Neural cell (in vitro differentiated cells): ENCODE measurements around the gene TBC1D5. TPM values are rescaled to one million over a fixed set of nuclear protein-coding genes. Genes with fewer than 3 reads are reported as not detected.

Source experiments
- H2AFZ ChIP-seq: fragments of 200-600, 300-800 bp; sonication (generic), shearing (Covaris generic); 2 replicates; pipeline ENCODE4 v1.6.0; 2014; ENCODE audit warnings: low read depth, mild to moderate bottlenecking, antibody characterized with exemption, low read length, moderate library complexity
- H3F3A ChIP-seq: fragments of 200-600 bp; shearing (Covaris generic); 2 replicates; pipeline ENCODE4 v1.6.1; 2016; ENCODE audit warnings: mild to moderate bottlenecking, moderate library complexity, mixed read lengths, antibody characterized with exemption, low read length; ENCODE audit not compliant: insufficient read depth, poor library complexity, severe bottlenecking
- H3K27ac ChIP-seq: fragments of 200-600, 300-800 bp; sonication (generic), shearing (Covaris generic); 2 replicates; pipeline ENCODE4 v1.5.1; 2014; ENCODE audit warnings: mild to moderate bottlenecking, low read length, moderate library complexity
- H3K27me3 ChIP-seq: fragments of 300-800, 200-600 bp; sonication (generic), shearing (Covaris generic); 2 replicates; pipeline ENCODE4 v1.6.0; 2014; ENCODE audit warnings: mild to moderate bottlenecking, low read depth, low read length, moderate library complexity; ENCODE audit not compliant: insufficient read depth
- H3K36me3 ChIP-seq: fragments of 300-800, 200-600 bp; sonication (generic), shearing (Covaris generic); 2 replicates; pipeline ENCODE4 v1.5.1; 2014; ENCODE audit warnings: mild to moderate bottlenecking, antibody characterized with exemption, low read length, moderate library complexity; ENCODE audit not compliant: insufficient read depth
- H3K4me2 ChIP-seq: fragments of 300-800, 200-600 bp; sonication (generic), shearing (Covaris generic); 2 replicates; pipeline ENCODE4 v1.6.0; 2014; ENCODE audit warnings: mild to moderate bottlenecking, low read length
- H3K4me3 ChIP-seq: fragments of 300-800, 200-600 bp; sonication (generic), shearing (Covaris generic); 2 replicates; pipeline ENCODE4 v1.5.1; 2014; ENCODE audit warnings: mild to moderate bottlenecking, low read length, moderate library complexity
- H3K79me2 ChIP-seq: fragments of 200-600 bp; shearing (Covaris generic); replicated peaks from 2 replicates; pipeline ENCODE4 v1.6.0; 2014; ENCODE audit warnings: mild to moderate bottlenecking, low read length, moderate library complexity; ENCODE audit not compliant: insufficient read depth
- H3K9ac ChIP-seq: fragments of 300-800, 200-600 bp; sonication (generic), shearing (Covaris generic); 2 replicates; pipeline ENCODE4 v1.6.1; 2016; ENCODE audit warnings: mild to moderate bottlenecking, low read length, mixed read lengths
- H3K9me2 ChIP-seq: fragments of 200-600 bp; shearing (Covaris generic); 2 replicates; pipeline ENCODE4 v1.6.1; 2016; ENCODE audit warnings: mild to moderate bottlenecking, low read length, mixed read lengths; ENCODE audit not compliant: insufficient read depth
- H3K9me3 ChIP-seq: fragments of 200-600, 300-800 bp; sonication (generic), shearing (Covaris generic); 2 replicates; pipeline ENCODE4 v1.6.1; 2016; ENCODE audit warnings: mild to moderate bottlenecking, mixed run types, low read length, moderate library complexity, mixed read lengths
- H4K20me1 ChIP-seq: fragments of 200-600 bp; shearing (Covaris generic); 2 replicates; pipeline ENCODE4 v1.6.1; 2016; ENCODE audit warnings: mild to moderate bottlenecking, mixed run types; ENCODE audit not compliant: insufficient read depth
- CTCF ChIP-seq: fragments of 450-650 bp; IDR thresholded peaks from 2 replicates; pipeline ENCODE4 v1.5.1; 2014; ENCODE audit warnings: antibody characterized with exemption, mild to moderate bottlenecking, moderate library complexity; ENCODE audit not compliant: poor library complexity, severe bottlenecking
- EP300 ChIP-seq: fragments of 450-650 bp; conservative IDR thresholded peaks from 2 replicates; pipeline ENCODE4 v1.6.1; 2014; ENCODE audit warnings: antibody characterized with exemption, mild to moderate bottlenecking, moderate library complexity; ENCODE audit not compliant: poor library complexity, severe bottlenecking
- EZH2 ChIP-seq: fragments of 200-600, 300-800 bp; shearing (Covaris generic), sonication (generic); IDR thresholded peaks from 2 replicates; pipeline ENCODE4 v1.6.1; 2014; ENCODE audit warnings: antibody characterized with exemption, low read length, borderline replicate concordance, mild to moderate bottlenecking; ENCODE audit not compliant: insufficient read depth, poor library complexity, severe bottlenecking
- MXI1 ChIP-seq: fragments of 450-650 bp; conservative IDR thresholded peaks from 2 replicates; pipeline ENCODE4 v1.6.1; 2014; ENCODE audit warnings: antibody characterized with exemption, mild to moderate bottlenecking; ENCODE audit not compliant: poor library complexity, severe bottlenecking
- POLR2AphosphoS5 ChIP-seq: IDR thresholded peaks from 2 replicates; pipeline ENCODE4 v1.6.1; 2012
- RAD21 ChIP-seq: fragments of 450-650 bp; conservative IDR thresholded peaks from 2 replicates; pipeline ENCODE4 v1.6.1; 2014; ENCODE audit warnings: antibody characterized with exemption, mild to moderate bottlenecking, moderate library complexity
- REST ChIP-seq: IDR thresholded peaks from 2 replicates; pipeline ENCODE4 v1.6.1; 2012; ENCODE audit warnings: borderline replicate concordance
- SMC3 ChIP-seq: fragments of 450-650 bp; conservative IDR thresholded peaks from 2 replicates; pipeline ENCODE4 v1.6.1; 2014; ENCODE audit warnings: antibody characterized with exemption, mild to moderate bottlenecking, moderate library complexity; ENCODE audit not compliant: poor library complexity
- TAF1 ChIP-seq: IDR thresholded peaks from 2 replicates; pipeline ENCODE4 v1.6.1; 2012; ENCODE audit warnings: low read depth
- polyA plus RNA-seq: library from polyadenylated mRNA; depleted of rRNA; stranded (reverse); fragments of >200 nt; gene quantifications from 2 replicates; pipeline ENCODE4 v1.2.3, GENCODE V29; 2014

The TBC1D5 gene
- polyA plus RNA-seq, 1 donor from 2014 or later: 28.3 TPM

- H3K27ac ChIP-seq: no peak overlapping the region
These were observed 311.8 kb downstream of the TBC1D5 start for GRCh38 chr3:17430582-17430981.

GRCh38 chr3:17423786-17424536, 318.5 kb downstream of the TBC1D5 start:
- Histone ChIP-seq H3K9ac (no peak overlapping the region), H3K27ac (no peak overlapping the region), H4K20me1 (no peaks in the 10 kb centered on the region), H3K9me3 (no peaks in the 10 kb centered on the region), H2AFZ (no peak overlapping the region), H3K79me2 (no peaks in the 10 kb centered on the region), H3K27me3 (no peaks in the 10 kb centered on the region), H3K9me2 (no peaks in the 10 kb centered on the region), H3K36me3 (no peaks in the 10 kb centered on the region), H3F3A (no peaks in the 10 kb centered on the region), H3K4me3 (no peak overlapping the region), H3K4me2 (no peak overlapping the region)
- no peak for TF ChIP-seq MXI1

More at GRCh38 chr3:17430582-17430981, 311.8 kb downstream of the TBC1D5 start:
- TF ChIP-seq RAD21: no peak
- no peak for TF ChIP-seq SMC3
- no peak for TF ChIP-seq POLR2AphosphoS5
- TF ChIP-seq MXI1: no peak
- no peak for TF ChIP-seq CTCF
- no peak for TF ChIP-seq TAF1
- no peak for TF ChIP-seq EP300
- no peak for TF ChIP-seq EZH2
- no peak for TF ChIP-seq REST
- no peaks in the 10 kb centered on the region for H3K27me3 ChIP-seq
- H3K36me3 ChIP-seq: no peaks in the 10 kb centered on the region
- H3K4me3 ChIP-seq: no peak overlapping the region
- H3K79me2 ChIP-seq: no peaks in the 10 kb centered on the region
- no peak overlapping the region for H3K9ac ChIP-seq
- H2AFZ ChIP-seq: no peak overlapping the region
- H3K4me2 ChIP-seq: no peak overlapping the region
- no peaks in the 10 kb centered on the region for H3K9me2 ChIP-seq
- no peaks in the 10 kb centered on the region for H3K9me3 ChIP-seq
- no peaks in the 10 kb centered on the region for H4K20me1 ChIP-seq
- no peaks in the 10 kb centered on the region for H3F3A ChIP-seq
